BJ (cell line): ENCODE measurements around the gene CD22. TPM values are rescaled to one million over a fixed set of nuclear protein-coding genes. Genes with fewer than 3 reads are reported as not detected.

Experiments
- CTCF ChIA-PET: fragments of 350-600 bp; formaldehyde crosslinking; extraction: SDS; loops from one replicate; lab custom pipeline; 2021; ENCODE audit warnings: antibody characterized with exemption, inconsistent platforms; lab: Yijun Ruan, JAX
- POLR2A ChIA-PET: fragments of 300-600 bp; sonication (Branson Sonifier 250); formaldehyde crosslinking; extraction: SDS; loops from one replicate; lab custom pipeline; 2021; ENCODE audit warnings: antibody characterized with exemption; lab: Charles Lee
- DNase-seq: peaks from one replicate; pipeline ENCODE4 v3.0.0-alpha.2; 2011; ENCODE audit warnings: low read depth
- H3K27me3 ChIP-seq: 2 replicates; pipeline ENCODE4 v1.6.0; 2011; ENCODE audit warnings: low read length; ENCODE audit not compliant: control insufficient read depth, insufficient read depth
- H3K36me3 ChIP-seq: 2 replicates; pipeline ENCODE4 v1.5.1; 2011; ENCODE audit warnings: low read length; ENCODE audit not compliant: control insufficient read depth, insufficient read depth
- H3K4me3 ChIP-seq: 2 replicates; pipeline ENCODE4 v1.5.1; 2011; ENCODE audit warnings: low read depth, mild to moderate bottlenecking, control low read depth, low read length
- polyA plus RNA-seq: library from polyadenylated mRNA; depleted of rRNA; stranded (reverse); fragments of >200 nt; gene quantifications from 2 replicates; pipeline ENCODE4 v1.2.3, GENCODE V29; 2011
- TF ChIP-seq, protein P1 (sequence below): IDR thresholded peaks from 2 replicates; pipeline ENCODE4 v1.5.1; 2011; ENCODE audit warnings: low read depth, mild to moderate bottlenecking, control low read depth, inconsistent platforms, low read length, moderate library complexity; ENCODE audit not compliant: insufficient read depth

CD22 gene
- polyA plus RNA-seq, 1 experiment: not detected

DNA sequence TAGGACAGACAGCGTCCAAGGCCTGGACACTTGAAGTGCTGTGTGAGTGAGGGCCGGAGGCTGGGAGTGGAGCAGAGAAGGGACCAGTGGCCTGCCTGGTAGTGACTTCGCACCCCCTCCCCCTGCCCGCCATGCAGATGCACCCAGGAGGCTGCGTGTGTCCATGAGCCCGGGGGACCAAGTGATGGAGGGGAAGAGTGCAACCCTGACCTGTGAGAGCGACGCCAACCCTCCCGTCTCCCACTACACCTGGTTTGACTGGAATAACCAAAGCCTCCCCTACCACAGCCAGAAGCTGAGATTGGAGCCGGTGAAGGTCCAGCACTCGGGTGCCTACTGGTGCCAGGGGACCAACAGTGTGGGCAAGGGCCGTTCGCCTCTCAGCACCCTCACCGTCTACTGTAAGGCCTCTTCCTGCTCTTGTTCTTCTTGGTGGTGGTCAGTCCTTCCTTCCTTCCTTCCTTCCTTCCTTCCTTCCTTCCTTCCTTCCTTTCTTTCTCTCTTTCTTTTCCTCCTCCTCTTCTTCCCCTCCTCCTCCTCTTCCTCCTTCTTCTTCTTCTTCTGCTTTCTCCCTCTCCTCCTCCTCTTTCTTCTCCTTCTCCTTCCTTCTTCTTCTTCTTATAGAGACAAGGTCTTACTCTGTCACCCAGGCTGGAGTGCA is 12.7 kb downstream of the CD22 start:
- Histone ChIP-seq H3K36me3 (no peaks in the 10 kb centered on the region), H3K27me3 (peaks cover 2% of the 10 kb centered on the region; the same call in 1 of the 2 replicates), H3K4me3 (no peak overlapping the region)
- TF ChIP-seq, protein P1, sequence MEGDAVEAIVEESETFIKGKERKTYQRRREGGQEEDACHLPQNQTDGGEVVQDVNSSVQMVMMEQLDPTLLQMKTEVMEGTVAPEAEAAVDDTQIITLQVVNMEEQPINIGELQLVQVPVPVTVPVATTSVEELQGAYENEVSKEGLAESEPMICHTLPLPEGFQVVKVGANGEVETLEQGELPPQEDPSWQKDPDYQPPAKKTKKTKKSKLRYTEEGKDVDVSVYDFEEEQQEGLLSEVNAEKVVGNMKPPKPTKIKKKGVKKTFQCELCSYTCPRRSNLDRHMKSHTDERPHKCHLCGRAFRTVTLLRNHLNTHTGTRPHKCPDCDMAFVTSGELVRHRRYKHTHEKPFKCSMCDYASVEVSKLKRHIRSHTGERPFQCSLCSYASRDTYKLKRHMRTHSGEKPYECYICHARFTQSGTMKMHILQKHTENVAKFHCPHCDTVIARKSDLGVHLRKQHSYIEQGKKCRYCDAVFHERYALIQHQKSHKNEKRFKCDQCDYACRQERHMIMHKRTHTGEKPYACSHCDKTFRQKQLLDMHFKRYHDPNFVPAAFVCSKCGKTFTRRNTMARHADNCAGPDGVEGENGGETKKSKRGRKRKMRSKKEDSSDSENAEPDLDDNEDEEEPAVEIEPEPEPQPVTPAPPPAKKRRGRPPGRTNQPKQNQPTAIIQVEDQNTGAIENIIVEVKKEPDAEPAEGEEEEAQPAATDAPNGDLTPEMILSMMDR: no peak
- CTCF ChIA-PET: interaction anchor here (0.8 kb wide), 1 partner anchor 154 kb away, joined by 5 read pairs; no protein-coding TSS in a partner anchor
- POLR2A ChIA-PET: no interaction called here
- DNase-seq: no peak

DNA sequence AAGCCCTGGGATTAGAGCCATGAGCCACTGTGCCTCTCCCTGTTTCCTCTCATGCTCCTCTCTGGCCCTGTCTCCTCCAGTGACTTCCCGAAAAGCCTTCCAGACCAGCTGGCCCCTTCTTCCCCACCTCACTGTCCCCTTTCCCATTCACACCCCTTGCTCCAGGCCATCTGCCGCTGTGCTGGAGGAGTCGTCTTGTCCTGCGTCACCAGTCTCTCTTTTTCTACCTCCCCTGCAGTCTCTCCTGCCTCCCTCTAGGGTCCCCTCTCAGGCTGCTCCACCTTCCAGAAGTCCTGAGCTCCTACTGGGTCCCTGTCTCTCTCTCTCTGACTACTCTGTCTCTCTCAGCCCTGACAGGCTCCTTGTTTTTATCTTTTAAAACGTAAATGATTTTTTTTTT is 13.4 kb downstream of the CD22 start:
- POLR2A ChIA-PET: no interaction called here
- CTCF ChIA-PET: interaction anchor here (0.8 kb wide), 1 partner anchor 153 kb away, joined by 5 read pairs; no protein-coding TSS in a partner anchor
- TF ChIP-seq, protein P1: no peak
- no peak overlapping the region for H3K4me3 ChIP-seq
- no peaks in the 10 kb centered on the region for H3K36me3 ChIP-seq
- peaks cover 2% of the 10 kb centered on the region; the same call in 1 of the 2 replicates for H3K27me3 ChIP-seq
- DNase-seq: no peak

DNA sequence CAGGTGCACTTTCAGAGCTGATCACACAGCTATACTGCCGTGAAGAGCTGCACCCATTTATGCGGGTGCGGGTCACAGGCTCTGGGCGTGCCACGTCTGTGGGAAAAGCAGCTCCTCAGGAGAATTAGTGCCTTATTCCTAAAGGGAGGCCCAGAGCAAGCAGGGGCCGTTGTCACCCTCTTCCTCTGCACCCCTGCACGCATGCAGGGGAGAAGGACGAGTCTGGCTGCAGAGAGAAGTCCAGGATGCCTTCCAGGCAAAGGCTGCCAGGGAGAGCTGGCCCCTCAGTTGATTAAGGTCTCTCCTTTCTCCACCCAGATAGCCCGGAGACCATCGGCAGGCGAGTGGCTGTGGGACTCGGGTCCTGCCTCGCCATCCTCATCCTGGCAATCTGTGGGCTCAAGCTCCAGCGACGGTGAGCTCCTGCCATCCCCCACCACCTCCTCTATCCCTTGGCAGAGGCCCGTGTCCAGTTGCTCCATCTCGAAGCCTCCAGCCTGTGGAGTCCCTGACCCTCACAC is 15.6 kb downstream of the CD22 start:
- CTCF ChIA-PET: no interaction called here

DNA sequence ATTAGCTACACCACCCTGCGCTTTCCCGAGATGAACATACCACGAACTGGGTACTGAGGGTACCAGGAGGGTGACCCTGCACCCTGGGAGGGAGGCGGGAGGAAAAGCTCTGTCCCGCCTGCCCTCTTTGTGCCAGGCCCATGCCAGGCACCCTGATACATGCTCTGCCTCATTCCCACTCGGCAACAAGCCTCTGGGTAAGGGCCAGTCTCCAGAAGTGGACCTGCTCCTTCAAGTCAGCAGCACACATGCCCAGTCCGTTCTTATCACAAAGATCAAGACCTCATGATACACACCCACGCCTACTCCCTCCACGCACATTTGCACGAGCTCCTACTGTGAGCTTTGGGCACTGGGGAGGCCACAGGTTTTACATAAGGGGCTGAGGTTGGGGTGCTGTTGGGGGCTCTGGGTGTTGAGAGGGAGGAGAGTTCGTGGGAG is 16.7 kb downstream of the CD22 start:
- ChIA-PET CTCF (interaction anchor here (0.6 kb wide), 1 partner anchor 14 kb away, joined by 3 read pairs; no protein-coding TSS in a partner anchor), POLR2A (no interaction called here)
- Histone ChIP-seq H3K36me3 (no peaks in the 10 kb centered on the region), H3K27me3 (peaks cover 2% of the 10 kb centered on the region; the same call in 1 of the 2 replicates), H3K4me3 (no peak overlapping the region)
- DNase-seq: no peak
- TF ChIP-seq, protein P1: no peak

More for the DNA sequence above, 15.6 kb downstream of the CD22 start:
- H3K4me3 ChIP-seq: no peak overlapping the region
- TF ChIP-seq, protein P1: no peak
- POLR2A ChIA-PET: no interaction called here
- peaks cover 2% of the 10 kb centered on the region; the same call in 1 of the 2 replicates for H3K27me3 ChIP-seq
- DNase-seq: no peak
- no peaks in the 10 kb centered on the region for H3K36me3 ChIP-seq
